Caco-2 (cell line): ENCODE results near the gene DRD1. TPM values are rescaled to one million over a fixed set of nuclear protein-coding genes. Genes with fewer than 3 reads are reported as not detected.

Experiments
- BruUV-seq: library from RNA; stranded (reverse); fragments of 400-500 nt; replicated peaks from 2 replicates; lab custom pipeline; 2021; lab: Mats Ljungman, UMichigan
- CTCF ChIA-PET: fragments of 300-600 bp; sonication (Branson Sonifier 250); formaldehyde crosslinking; loops from one replicate; lab custom pipeline; 2022; ENCODE audit warnings: antibody characterized with exemption; lab: Charles Lee
- POLR2A ChIA-PET: fragments of 300-600 bp; sonication (Branson Sonifier 250); formaldehyde crosslinking; loops from one replicate; lab custom pipeline; 2022; ENCODE audit warnings: antibody characterized with exemption; lab: Charles Lee
- DNase-seq, 2 experiments: peaks; one replicate each; pipeline versions ENCODE4 v3.0.0 to v3.0.0-alpha.2; 2020 to 2022
- H3K27me3 ChIP-seq: replicated peaks from 2 replicates; pipeline ENCODE4 v1.6.0; 2011; ENCODE audit warnings: low read length; ENCODE audit not compliant: control insufficient read depth, insufficient read depth
- H3K36me3 ChIP-seq: 2 replicates; pipeline ENCODE4 v1.5.1; 2011; ENCODE audit warnings: low read length; ENCODE audit not compliant: control insufficient read depth, insufficient read depth
- H3K4me1 ChIP-seq: fragments of 250-450 bp; sonication (Bioruptor Pico); 2 replicates; pipeline ENCODE4 v1.5.1; 2020; ENCODE audit warnings: mild to moderate bottlenecking
- H3K4me3 ChIP-seq: 2 replicates; pipeline ENCODE4 v1.5.1; 2011; ENCODE audit warnings: low read depth, mild to moderate bottlenecking, control low read depth, low read length
- H3K9me3 ChIP-seq: fragments of 250-450 bp; sonication (Bioruptor Pico); 2 replicates; pipeline ENCODE4 v1.5.1; 2020; ENCODE audit warnings: mild to moderate bottlenecking, moderate library complexity
- H3K27ac Mint-ChIP-seq: one replicate; pipeline ENCODE4 v1.8.0; 2022; ENCODE audit warnings: mixed read lengths; ENCODE audit not compliant: unreplicated experiment
- H3K27me3 Mint-ChIP-seq: one replicate; pipeline ENCODE4 v1.8.0; 2022; ENCODE audit warnings: mixed read lengths; ENCODE audit not compliant: insufficient read depth, unreplicated experiment
- H3K36me3 Mint-ChIP-seq: one replicate; pipeline ENCODE4 v1.8.0; 2022; ENCODE audit warnings: mild to moderate bottlenecking, mixed read lengths; ENCODE audit not compliant: insufficient read depth, unreplicated experiment
- H3K4me1 Mint-ChIP-seq: one replicate; pipeline ENCODE4 v1.8.0; 2022; ENCODE audit warnings: low read depth, mixed read lengths; ENCODE audit not compliant: unreplicated experiment
- H3K4me3 Mint-ChIP-seq: one replicate; pipeline ENCODE4 v1.8.0; 2022; ENCODE audit warnings: mild to moderate bottlenecking, moderate library complexity, mixed read lengths; ENCODE audit not compliant: unreplicated experiment
- H3K9me3 Mint-ChIP-seq: one replicate; pipeline ENCODE4 v1.8.0; 2022; ENCODE audit warnings: mixed read lengths; ENCODE audit not compliant: unreplicated experiment
- CTCF ChIP-seq, 2 experiments: fragments of 200-600 bp in 1 of 2; IDR thresholded peaks; 1 replicate in 1 of 2; 2 replicates in 1 of 2; pipeline versions ENCODE4 v1.5.1 to v1.8.0; 2011 to 2022; ENCODE audit warnings: antibody characterized with exemption in 1 of 2, control low read depth in 1 of 2, inconsistent platforms in 1 of 2, low read depth in 1 of 2, low read length in 1 of 2, mild to moderate bottlenecking in 1 of 2, moderate library complexity in 1 of 2; ENCODE audit not compliant: insufficient read depth in 1 of 2, severe bottlenecking in 1 of 2, unreplicated experiment in 1 of 2
- intact Hi-C: fragments of 100-400 bp; cut with micrococcal nuclease; formaldehyde crosslinking; loops from one replicate; pipeline ENCODE4 v1.10.0; 2022; ENCODE audit not compliant: unreplicated experiment
- total RNA-seq: library from RNA; stranded (reverse); gene quantifications from 2 replicates; pipeline ENCODE4 v1.2.3, GENCODE V29; 2022

DRD1 gene
- total RNA-seq, 1 experiment from 2014 or later = not detected

GRCh38 chr5:175471196-175471595 is 27.2 kb upstream of the DRD1 start:
- DNase-seq = no peak
- no peaks in the 10 kb centered on the region for H3K9me3 Mint-ChIP-seq
- no peaks in the 10 kb centered on the region for H3K36me3 Mint-ChIP-seq
- peaks cover 25% of the 10 kb centered on the region for H3K4me1 Mint-ChIP-seq
- no peaks in the 10 kb centered on the region for H3K9me3 ChIP-seq
- intact Hi-C loops = no loop called here
- ChIA-PET CTCF (no interaction called here), POLR2A (no interaction called here)
- no TSS peak for BruUV-seq
- no peak overlapping the region for H3K4me3 ChIP-seq
- H3K36me3 ChIP-seq = no peaks in the 10 kb centered on the region
- no peak overlapping the region for H3K27ac Mint-ChIP-seq
- no peaks in the 10 kb centered on the region for H3K27me3 ChIP-seq
- H3K4me1 ChIP-seq = peaks cover 19% of the 10 kb centered on the region
- no peaks in the 10 kb centered on the region for H3K27me3 Mint-ChIP-seq
- no peak overlapping the region for H3K4me3 Mint-ChIP-seq
- TF ChIP-seq CTCF (IDR thresholded peaks at IDR 0.05; ENCODE audit: insufficient read depth in 1 of 2, low read depth in 1 of 2, low read length in 1 of 2, severe bottlenecking in 1 of 2, unreplicated experiment in 1 of 2) = no peak

- TF ChIP-seq CTCF (IDR thresholded peaks at IDR 0.05; ENCODE audit: insufficient read depth in 1 of 2, low read depth in 1 of 2, low read length in 1 of 2, severe bottlenecking in 1 of 2, unreplicated experiment in 1 of 2) = no peak
- CTCF ChIA-PET = no interaction called here
- POLR2A ChIA-PET = no interaction called here
- DNase-seq = no peak
- Histone ChIP-seq H3K36me3 (no peaks in the 10 kb centered on the region), H3K27me3 (no peaks in the 10 kb centered on the region), H3K4me1 (peaks cover 19% of the 10 kb centered on the region), H3K9me3 (no peaks in the 10 kb centered on the region), H3K4me3 (no peak overlapping the region)
- Mint-ChIP-seq H3K9me3 (no peaks in the 10 kb centered on the region), H3K36me3 (no peaks in the 10 kb centered on the region), H3K27me3 (no peaks in the 10 kb centered on the region), H3K4me1 (peaks cover 24% of the 10 kb centered on the region), H3K27ac (no peak overlapping the region), H3K4me3 (no peak overlapping the region)
- BruUV-seq = no TSS peak
- intact Hi-C loops = no loop called here
Observed at GRCh38 chr5:175470781-175471180, 26.8 kb upstream of the DRD1 start.

- no peak for DNase-seq
- Mint-ChIP-seq H3K27me3 (no peaks in the 10 kb centered on the region), H3K36me3 (no peaks in the 10 kb centered on the region), H3K27ac (no peak overlapping the region), H3K4me1 (peaks cover 17% of the 10 kb centered on the region), H3K4me3 (no peak overlapping the region), H3K9me3 (no peaks in the 10 kb centered on the region)
- Histone ChIP-seq H3K4me3 (no peak overlapping the region), H3K4me1 (peaks cover 19% of the 10 kb centered on the region), H3K9me3 (no peaks in the 10 kb centered on the region), H3K36me3 (no peaks in the 10 kb centered on the region), H3K27me3 (no peaks in the 10 kb centered on the region)
- no TSS peak for BruUV-seq
- ChIA-PET CTCF (interaction anchor here (0.6 kb wide), 1 partner anchor 92 kb away, joined by 3 read pairs; no protein-coding TSS in a partner anchor), POLR2A (interaction anchor here (1.1 kb wide), 1 partner anchor 8 kb away, joined by 4 read pairs; the partner anchor contains the start of gene SFXN1)
- no peak for TF ChIP-seq CTCF (IDR thresholded peaks at IDR 0.05; ENCODE audit: insufficient read depth in 1 of 2, low read depth in 1 of 2, low read length in 1 of 2, severe bottlenecking in 1 of 2, unreplicated experiment in 1 of 2)
- intact Hi-C loops = loop anchor here (10.0 kb wide), 1 partner anchor 125 kb away; no protein-coding TSS in a partner anchor
Observed at GRCh38 chr5:175469916-175470315, 25.9 kb upstream of the DRD1 start.
